Stimulated activated naive CD4-positive, alpha-beta T cell treated with Interleukin-2 at 50 U/mL for 16 hours (primary cell): ENCODE data around the gene DPM3.
"Not testable (repeated sequence)": the region's sequence is repeated elsewhere in the genome, so short reads cannot be mapped to it uniquely, and the experiment has no call there.

Source experiments
- DNase-seq: peaks from one replicate; lab custom pipeline; 2025; lab: John Stamatoyannopoulos, UW

DPM3 gene

GRCh38 chr1:155175281-155175926, 35.1 kb upstream of the DPM3 start:
- no peak for DNase-seq

- peak; percentile 35 for DNase-seq
Observed at GRCh38 chr1:155174324-155175280, 34.3 kb upstream of the DPM3 start.

DNA sequence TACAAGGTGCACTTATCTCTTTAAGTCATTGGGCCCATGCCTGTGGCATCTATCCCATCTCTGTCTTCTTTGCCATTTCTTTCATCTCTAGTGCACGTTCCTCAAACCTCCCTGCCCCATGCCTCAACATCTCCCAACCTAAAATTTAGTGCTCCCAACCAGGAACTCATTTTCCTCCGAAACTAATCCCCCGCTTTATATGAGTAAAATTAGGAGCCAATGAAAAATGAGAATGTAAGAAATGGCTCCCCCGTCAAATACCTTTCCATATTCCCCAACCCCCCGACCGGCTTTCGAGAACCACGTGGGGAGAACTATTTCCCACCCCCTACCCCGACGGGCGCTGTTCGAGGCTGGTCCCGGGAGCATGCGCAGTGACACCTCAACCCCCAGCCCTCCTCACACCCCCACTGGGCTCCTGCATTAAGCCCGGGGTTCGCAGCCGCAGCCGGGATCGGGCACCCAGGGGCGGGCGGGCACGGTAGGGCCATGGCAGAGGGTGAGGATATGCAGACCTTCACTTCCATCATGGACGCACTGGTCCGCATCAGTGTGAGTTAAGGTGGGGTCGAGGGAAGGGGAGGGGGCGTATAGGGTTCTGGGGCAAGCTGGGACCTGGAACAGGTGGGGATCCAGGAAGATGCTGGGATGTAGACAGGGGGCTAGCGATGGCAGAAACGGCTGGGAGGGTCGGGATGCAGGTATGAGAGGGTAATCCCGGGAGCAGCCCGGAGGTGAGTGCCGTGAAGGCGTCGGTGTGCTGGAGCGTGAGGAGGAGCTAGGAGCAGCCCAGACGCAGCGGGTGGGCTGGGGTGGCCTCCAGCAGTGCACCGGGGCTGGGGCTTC, 33.4 kb upstream of the DPM3 start, which contains the start of gene TRIM46:
TSS of gene TRIM46 (plus strand) at position 372 of the 846 bp plus-strand sequence. CDS start at position 490, 118 bp downstream.
- DNase-seq: peak; percentile 73

- DNase-seq: peak; percentile 93
Observed at GRCh38 chr1:155172732-155173477, 32.6 kb upstream of the DPM3 start, which contains the start of gene KRTCAP2. Gene KRTCAP2, minus strand, starts transcription at chr1:155173304. Its CDS starts 80 bp downstream, at chr1:155173224.

GRCh38 chr1:155171836-155172731, 31.8 kb upstream of the DPM3 start:
- no peak for DNase-seq

DNA sequence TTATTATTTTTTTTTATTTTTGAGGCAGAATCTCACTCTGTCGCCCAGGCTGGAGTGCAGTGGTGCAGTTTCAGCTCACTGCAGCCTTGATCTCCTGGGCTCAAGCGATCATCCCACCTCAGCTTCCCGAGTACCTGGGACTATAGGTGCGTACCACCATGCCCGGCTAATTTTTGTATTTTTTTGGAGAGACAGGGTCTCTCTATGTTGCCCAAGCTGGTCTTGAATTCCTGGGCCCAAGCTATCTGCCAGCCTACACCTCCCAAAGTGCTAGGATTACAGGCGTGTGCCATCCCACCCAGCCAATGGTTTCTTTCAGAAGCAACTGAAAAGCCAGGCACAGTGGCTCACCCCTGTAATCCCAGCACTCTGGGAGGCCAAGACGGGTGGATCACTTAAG, 30.5 kb upstream of the DPM3 start:
- DNase-seq: no peak

DNA sequence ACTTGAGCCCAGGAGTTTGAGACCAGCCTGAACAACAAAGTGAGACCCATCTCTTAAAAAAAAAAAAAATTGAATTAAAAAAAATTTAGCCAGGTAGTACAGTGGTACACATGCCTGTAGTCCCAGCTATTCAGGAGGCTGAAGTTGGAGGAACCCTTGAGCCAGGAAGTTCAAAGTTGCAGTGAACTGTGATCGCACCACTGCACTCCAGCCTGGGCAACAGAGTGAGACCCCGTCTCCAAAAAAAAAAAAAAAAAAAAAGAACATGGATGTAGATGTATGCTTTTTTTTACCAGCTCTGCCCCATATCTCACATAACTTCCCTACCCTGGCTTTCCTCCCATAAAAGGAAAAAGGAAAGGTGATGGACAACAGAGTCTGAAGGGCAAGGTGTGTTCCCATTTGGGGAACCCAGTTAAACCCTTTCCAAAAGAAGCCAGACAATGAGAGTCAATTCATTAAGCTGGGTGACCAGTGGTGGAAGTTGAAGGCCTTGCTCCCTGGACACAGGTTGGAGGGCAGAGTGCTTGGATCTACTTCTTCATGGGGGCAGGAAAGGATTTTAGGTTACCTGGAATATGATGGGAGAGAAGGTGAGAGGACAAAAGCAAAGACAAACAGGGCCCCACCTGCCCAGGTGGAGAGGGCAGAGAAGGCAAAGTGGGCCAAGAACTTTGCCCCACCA, 29.9 kb upstream of the DPM3 start:
- no peak for DNase-seq

DNA sequence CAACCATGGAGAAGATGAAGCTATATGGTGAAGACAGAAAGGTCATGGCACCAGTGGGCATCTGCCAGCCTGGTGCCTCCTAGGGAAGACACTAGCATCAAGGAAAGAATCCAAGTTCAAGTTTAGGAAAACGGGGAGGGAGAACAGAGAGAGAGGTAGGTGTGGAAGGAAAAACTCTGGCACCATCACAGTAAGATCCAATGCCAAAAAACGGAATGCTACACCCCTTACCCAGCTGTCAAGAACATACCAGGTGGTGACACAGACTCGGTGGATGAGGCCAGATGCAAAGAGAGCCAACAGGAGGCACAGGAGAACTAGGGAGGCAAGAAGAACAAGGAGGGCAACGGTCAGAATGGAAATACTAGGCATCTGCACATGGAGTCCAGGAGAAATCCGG, 29.2 kb upstream of the DPM3 start:
- DNase-seq: no peak

DNA sequence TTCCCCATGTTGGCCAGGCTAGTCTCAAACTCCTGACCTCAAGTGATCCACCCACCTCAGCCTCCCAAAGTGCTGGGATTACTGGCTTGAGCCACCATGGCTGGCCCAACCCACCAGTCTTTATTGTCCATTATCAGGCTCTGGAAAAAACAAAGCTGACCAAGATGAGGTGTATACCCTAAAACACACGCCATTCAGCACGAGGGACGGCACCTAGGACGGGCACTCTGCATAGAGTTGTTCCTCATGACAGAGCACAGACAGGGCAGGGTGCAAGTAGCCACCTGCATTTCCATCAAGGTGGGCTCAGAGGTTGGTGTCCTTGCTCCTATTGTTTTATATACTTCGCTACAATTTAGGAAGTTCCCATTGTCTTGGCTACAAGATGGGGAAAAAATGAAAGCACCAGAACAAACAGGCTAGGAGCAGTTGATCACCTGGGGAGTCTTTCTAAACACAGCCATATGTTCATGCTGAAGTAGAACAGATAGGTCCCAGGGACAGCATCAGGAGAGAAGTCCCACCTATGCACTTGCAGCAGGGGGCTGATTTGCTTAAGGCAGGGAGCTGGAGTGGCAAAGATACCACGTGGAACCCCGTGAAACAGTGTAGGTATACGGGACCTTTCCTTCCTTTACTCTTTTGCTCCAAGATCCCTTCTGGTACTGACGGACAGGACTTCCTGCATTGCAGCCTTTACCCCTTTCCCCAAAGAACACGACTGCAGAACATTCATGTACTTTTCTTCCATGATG, 28.3 kb upstream of the DPM3 start:
- DNase-seq: no peak

DNA sequence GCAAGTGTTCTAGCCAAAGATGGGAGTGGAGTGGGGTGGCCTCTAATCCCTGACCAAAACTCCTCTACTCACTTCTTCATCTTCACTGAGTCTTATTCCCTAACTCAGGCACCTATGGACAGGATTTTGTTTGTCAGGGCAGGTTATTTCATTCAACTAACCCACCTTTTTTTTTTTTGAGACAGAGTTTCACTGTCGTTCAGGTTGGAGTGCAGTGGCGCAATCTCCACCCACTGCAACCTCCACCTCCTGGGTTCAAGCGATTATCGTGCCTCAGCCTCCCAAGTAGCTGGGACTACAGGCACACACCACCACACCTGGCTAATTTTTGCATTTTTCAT, 27.7 kb upstream of the DPM3 start:
- not testable (repeated sequence) for DNase-seq

GRCh38 chr1:155167166-155168104, 27.1 kb upstream of the DPM3 start:
- peak; percentile 77 for DNase-seq

GRCh38 chr1:155166471-155167165, 26.3 kb upstream of the DPM3 start:
- no peak for DNase-seq

- no peak for DNase-seq
Observed at GRCh38 chr1:155166051-155166470, 25.7 kb upstream of the DPM3 start.

- DNase-seq: not testable (repeated sequence)
Observed at GRCh38 chr1:155164625-155165024, 24.3 kb upstream of the DPM3 start.

DNA sequence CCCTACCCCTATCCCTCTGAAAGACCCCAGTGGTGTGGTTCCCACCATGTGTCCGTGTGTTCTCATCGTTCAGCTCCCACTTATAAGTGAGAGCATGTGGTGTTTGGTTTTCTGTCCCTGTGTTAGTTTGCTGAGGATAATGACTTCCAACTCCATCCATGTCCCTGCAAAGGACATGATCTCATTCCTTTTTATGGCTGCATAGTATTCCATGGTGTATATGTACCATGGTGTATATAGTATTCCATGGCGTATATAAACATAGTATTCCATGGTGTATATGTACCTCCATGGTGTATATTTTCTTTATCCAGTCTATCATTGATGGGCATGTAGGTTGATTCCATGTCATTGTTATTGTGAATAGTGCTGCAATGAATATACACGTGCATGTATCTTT, 23.5 kb upstream of the DPM3 start:
- DNase-seq: not testable (repeated sequence)

DNA sequence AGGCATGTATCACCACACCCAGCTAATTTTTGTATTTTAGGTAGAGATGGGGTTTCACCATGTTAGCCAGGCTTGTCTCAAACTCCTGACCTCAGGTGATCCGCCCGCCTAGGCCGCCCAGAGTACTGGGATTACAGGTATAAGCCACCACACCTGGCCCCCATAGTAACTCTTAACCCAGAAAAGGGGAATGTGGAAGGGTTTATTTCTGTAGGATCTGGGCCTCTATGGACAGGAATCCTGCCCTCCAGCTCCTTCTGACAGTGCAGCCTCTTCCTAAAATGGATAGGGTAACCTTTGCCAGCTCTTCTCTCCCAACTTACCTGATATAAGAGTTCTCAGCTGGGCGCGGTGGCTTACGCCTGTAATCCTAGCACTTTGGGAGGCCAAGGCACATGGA, 22.3 kb upstream of the DPM3 start:
- not testable (repeated sequence) for DNase-seq

DNA sequence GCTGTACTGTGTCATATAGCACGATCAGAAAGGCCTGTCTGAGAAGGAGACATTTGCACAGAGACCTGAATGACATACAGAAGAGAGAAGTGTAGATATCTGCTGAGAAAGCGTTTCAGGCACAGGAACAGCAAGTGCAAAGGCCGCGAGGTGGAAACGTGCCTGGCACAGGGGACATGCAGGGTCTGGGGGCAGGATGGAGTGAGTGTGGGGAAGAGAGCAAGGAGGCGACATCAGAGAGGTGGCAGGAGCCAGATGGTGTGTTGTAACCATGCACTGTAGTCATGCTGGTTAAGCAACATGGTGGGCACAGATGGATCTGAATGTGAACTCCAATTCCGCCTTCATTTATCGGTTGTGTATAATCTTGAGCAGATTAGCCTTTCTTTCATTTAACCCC, 19.8 kb upstream of the DPM3 start:
- DNase-seq: no peak
